Keratinocyte (primary cell): ENCODE measurements around the gene PAPPA. TPM values are rescaled to one million over a fixed set of nuclear protein-coding genes. Genes with fewer than 3 reads are reported as not detected.

ENCODE experiments used
- DNase-seq: peaks from one replicate; pipeline ENCODE4 v3.0.0-alpha.2; 2011; ENCODE audit warnings: low read depth, missing footprints, low spot score
- FAIRE-seq: peaks from 2 replicates; lab custom pipeline; 2011; peaks lifted over from hg19 to GRCh38; lab: Jason Lieb, UNC
- H2AFZ ChIP-seq: 2 replicates; pipeline ENCODE4 v1.6.0; 2012; ENCODE audit warnings: low read length, control low read depth, inconsistent platforms; ENCODE audit not compliant: control insufficient read depth
- H3K27ac ChIP-seq: 2 replicates; pipeline ENCODE4 v1.5.1; 2011; ENCODE audit warnings: low read length; ENCODE audit not compliant: control insufficient read depth, insufficient read depth
- H3K27me3 ChIP-seq: 3 replicates; pipeline ENCODE4 v1.6.0; 2011; ENCODE audit warnings: low read length; ENCODE audit not compliant: control insufficient read depth, insufficient read depth; ENCODE audit errors: extremely low read depth
- H3K36me3 ChIP-seq, 2 experiments: 2 replicates in 1 of 2; 3 replicates in 1 of 2; pipeline ENCODE4 v1.5.1; 2011; ENCODE audit warnings: low read length in 2 of 2, mild to moderate bottlenecking in 1 of 2; ENCODE audit not compliant: control insufficient read depth in 2 of 2, insufficient read depth in 2 of 2; ENCODE audit errors: extremely low read depth in 1 of 2
- H3K4me1 ChIP-seq: 3 replicates; pipeline ENCODE4 v1.5.1; 2011; ENCODE audit warnings: low read length; ENCODE audit not compliant: control insufficient read depth, insufficient read depth; ENCODE audit errors: extremely low read depth
- H3K4me2 ChIP-seq: 3 replicates; pipeline ENCODE4 v1.6.0; 2011; ENCODE audit warnings: low read depth, low read length; ENCODE audit not compliant: control insufficient read depth, insufficient read depth; ENCODE audit errors: extremely low read depth
- H3K4me3 ChIP-seq, 3 experiments: fragments of 200-600 bp in 1 of 3; sonication (generic) in 1 of 3; 2 replicates in 2 of 3; 3 replicates in 1 of 3; pipeline ENCODE4 v1.5.1; 2011 to 2016; ENCODE audit warnings: low read length in 3 of 3, mild to moderate bottlenecking in 3 of 3, control low read depth in 2 of 3, inconsistent platforms in 1 of 3, low read depth in 1 of 3, mixed read lengths in 1 of 3, mixed run types in 1 of 3, moderate library complexity in 1 of 3; ENCODE audit not compliant: control insufficient read depth in 2 of 3, insufficient read depth in 2 of 3; ENCODE audit errors: extremely low read depth in 1 of 3
- H3K79me2 ChIP-seq: 2 replicates; pipeline ENCODE4 v1.6.0; 2012; ENCODE audit warnings: low read length; ENCODE audit not compliant: control insufficient read depth, insufficient read depth
- H3K9ac ChIP-seq: 3 replicates; pipeline ENCODE4 v1.6.0; 2011; ENCODE audit warnings: low read length; ENCODE audit not compliant: control insufficient read depth, insufficient read depth; ENCODE audit errors: extremely low read depth
- H3K9me1 ChIP-seq: 3 replicates; pipeline ENCODE4 v1.6.0; 2011; ENCODE audit warnings: low read length; ENCODE audit not compliant: control insufficient read depth, insufficient read depth; ENCODE audit errors: extremely low read depth
- H3K9me3 ChIP-seq: 2 replicates; pipeline ENCODE4 v1.5.1; 2012; ENCODE audit warnings: low read depth, low read length; ENCODE audit not compliant: control insufficient read depth
- H4K20me1 ChIP-seq: 3 replicates; pipeline ENCODE4 v1.6.0; 2011; ENCODE audit warnings: low read length; ENCODE audit not compliant: control insufficient read depth, insufficient read depth; ENCODE audit errors: extremely low read depth
- CTCF ChIP-seq, 3 experiments: IDR thresholded peaks in 1 of 3; conservative IDR thresholded peaks in 1 of 3; optimal IDR thresholded peaks in 1 of 3; 2 replicates in 2 of 3; 3 replicates in 1 of 3; pipeline versions ENCODE3 to v1.5.1; 2011; ENCODE audit warnings: low read length in 3 of 3, mild to moderate bottlenecking in 3 of 3, moderate library complexity in 2 of 3, control low read depth in 1 of 3, inconsistent platforms in 1 of 3; ENCODE audit not compliant: insufficient read depth in 2 of 3; ENCODE audit errors: extremely low read depth in 1 of 3
- EZH2 ChIP-seq: IDR thresholded peaks from one replicate; pipeline ENCODE4 v1.6.1; 2012; ENCODE audit warnings: inconsistent platforms, mild to moderate bottlenecking, low read length, moderate library complexity
- dilution Hi-C: fragments of 300-500 bp; cut with MboI; formaldehyde crosslinking; loops from one replicate; pipeline ENCODE4 v1.7.0; 2020; ENCODE audit warnings: low sequenced_read_pairs; ENCODE audit not compliant: extremely low pct_ligation_motif_present
- polyA plus RNA-seq, 5 experiments: library from polyadenylated mRNA; depleted of rRNA in 3 of 5; stranded (reverse) in 3 of 5; stranded (forward) in 1 of 5; unstranded in 1 of 5; fragments of >200 nt; gene quantifications; 1 replicate in 1 of 5; 2 replicates in 3 of 5; 3 replicates in 1 of 5; pipeline versions ENCODE4 v1.2.1 to v1.2.3, GENCODE V29; 2011 to 2012; ENCODE audit warnings: missing spikeins in 2 of 5, low read depth in 1 of 5, low replicate concordance in 1 of 5

PAPPA gene
- polyA plus RNA-seq, 1 donor (not counting 4 experiments of a cell fraction or from before 2014, with no cell fraction given): 0.77 TPM

GRCh38 chr9:116360989-116361388 is 207.4 kb downstream of the PAPPA start:
- H3K9me1 ChIP-seq: no peaks in the 10 kb centered on the region
- peaks cover 0 to 1% of the 10 kb centered on the region in 2 experiments for H3K36me3 ChIP-seq

GRCh38 chr9:116361547-116361946 is 208.0 kb downstream of the PAPPA start:
- dilution Hi-C loops: no loop called here
- H3K4me2 ChIP-seq: no peak overlapping the region
- TF ChIP-seq EZH2 (no peak), CTCF (optimal IDR thresholded peaks at IDR 0.05 in 1 of 3, IDR thresholded peaks at IDR 0.05 in 1 of 3, conservative IDR thresholded peaks at IDR 0.05 in 1 of 3; ENCODE audit: extremely low read depth in 1 of 3, insufficient read depth in 2 of 3, low read length in 3 of 3) (no peak)
- no peak for FAIRE-seq
- no peak for DNase-seq
- peaks cover 3% of the 10 kb centered on the region for H3K4me1 ChIP-seq
- no peaks in the 10 kb centered on the region for H3K9me1 ChIP-seq
- H3K4me3 ChIP-seq: no peak overlapping the region
- H2AFZ ChIP-seq: no peak overlapping the region
- H3K27me3 ChIP-seq: no peaks in the 10 kb centered on the region
- H3K36me3 ChIP-seq: peaks cover 0 to 1% of the 10 kb centered on the region in 2 experiments
- H3K9me3 ChIP-seq: no peaks in the 10 kb centered on the region
- no peak overlapping the region for H3K27ac ChIP-seq
- no peaks in the 10 kb centered on the region for H4K20me1 ChIP-seq
- no peak overlapping the region for H3K9ac ChIP-seq
- H3K79me2 ChIP-seq: no peaks in the 10 kb centered on the region

More at GRCh38 chr9:116360989-116361388, 207.4 kb downstream of the PAPPA start:
- H3K79me2 ChIP-seq: no peaks in the 10 kb centered on the region
- no peak overlapping the region for H3K9ac ChIP-seq
- H3K9me3 ChIP-seq: no peaks in the 10 kb centered on the region
- H3K4me1 ChIP-seq: peaks cover 3% of the 10 kb centered on the region
- TF ChIP-seq CTCF (optimal IDR thresholded peaks at IDR 0.05 in 1 of 3, IDR thresholded peaks at IDR 0.05 in 1 of 3, conservative IDR thresholded peaks at IDR 0.05 in 1 of 3; ENCODE audit: extremely low read depth in 1 of 3, insufficient read depth in 2 of 3, low read length in 3 of 3) (no peak), EZH2 (no peak)
- H3K27ac ChIP-seq: no peak overlapping the region
- H3K4me3 ChIP-seq: no peak overlapping the region
- H4K20me1 ChIP-seq: no peaks in the 10 kb centered on the region
- no peak overlapping the region for H2AFZ ChIP-seq
- dilution Hi-C loops: no loop called here
- H3K4me2 ChIP-seq: no peak overlapping the region
- FAIRE-seq (no peak), DNase-seq (no peak)
- no peaks in the 10 kb centered on the region for H3K27me3 ChIP-seq
